ENCODE data around the gene LPCAT2. TPM values are rescaled to one million over a fixed set of nuclear protein-coding genes. Genes with fewer than 3 reads are reported as not detected.

The LPCAT2 gene
- total RNA-seq, 1 donor from 2014 or later = 74.4 TPM

- H3K4me3 ChIP-seq (ENCODE audit: insufficient read depth, low read depth, low read length) = no peak overlapping the region
- peaks cover 13% of the 10 kb centered on the region for H3K4me1 ChIP-seq (ENCODE audit: insufficient read depth, low read length)
- Mint-ChIP-seq H3K4me1 (ENCODE audit: low read depth, unreplicated experiment) (peaks cover 6% of the 10 kb centered on the region), H3K27me3 (ENCODE audit: low read depth, unreplicated experiment) (no peaks in the 10 kb centered on the region), H3K9me3 (ENCODE audit: unreplicated experiment) (no peaks in the 10 kb centered on the region), H3K27ac (ENCODE audit: unreplicated experiment) (no peak overlapping the region), H3K36me3 (ENCODE audit: low read depth, unreplicated experiment) (peaks cover 21% of the 10 kb centered on the region), H3K4me3 (ENCODE audit: unreplicated experiment) (no peak overlapping the region)
- H2AFZ ChIP-seq (ENCODE audit: low read depth, low read length) = no peak overlapping the region
- no peak overlapping the region for H3K9ac ChIP-seq (ENCODE audit: low read length)
- no peak overlapping the region for H3K27ac ChIP-seq (ENCODE audit: low read depth, low read length)
- H3K36me3 ChIP-seq (ENCODE audit: insufficient read depth, low read length) = peaks cover 12% of the 10 kb centered on the region
- DNase-seq (ENCODE audit: low read depth) = peak; percentile 11
- no peak for TF ChIP-seq EZH2 (IDR thresholded peaks at IDR 0.05; ENCODE audit: insufficient read depth, low read length)
- TF ChIP-seq, protein P1, sequence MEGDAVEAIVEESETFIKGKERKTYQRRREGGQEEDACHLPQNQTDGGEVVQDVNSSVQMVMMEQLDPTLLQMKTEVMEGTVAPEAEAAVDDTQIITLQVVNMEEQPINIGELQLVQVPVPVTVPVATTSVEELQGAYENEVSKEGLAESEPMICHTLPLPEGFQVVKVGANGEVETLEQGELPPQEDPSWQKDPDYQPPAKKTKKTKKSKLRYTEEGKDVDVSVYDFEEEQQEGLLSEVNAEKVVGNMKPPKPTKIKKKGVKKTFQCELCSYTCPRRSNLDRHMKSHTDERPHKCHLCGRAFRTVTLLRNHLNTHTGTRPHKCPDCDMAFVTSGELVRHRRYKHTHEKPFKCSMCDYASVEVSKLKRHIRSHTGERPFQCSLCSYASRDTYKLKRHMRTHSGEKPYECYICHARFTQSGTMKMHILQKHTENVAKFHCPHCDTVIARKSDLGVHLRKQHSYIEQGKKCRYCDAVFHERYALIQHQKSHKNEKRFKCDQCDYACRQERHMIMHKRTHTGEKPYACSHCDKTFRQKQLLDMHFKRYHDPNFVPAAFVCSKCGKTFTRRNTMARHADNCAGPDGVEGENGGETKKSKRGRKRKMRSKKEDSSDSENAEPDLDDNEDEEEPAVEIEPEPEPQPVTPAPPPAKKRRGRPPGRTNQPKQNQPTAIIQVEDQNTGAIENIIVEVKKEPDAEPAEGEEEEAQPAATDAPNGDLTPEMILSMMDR (IDR thresholded peaks at IDR 0.05; ENCODE audit: insufficient read depth, low read depth, low read length) = no peak
- H3K4me2 ChIP-seq (ENCODE audit: low read length) = no peak overlapping the region
- no peaks in the 10 kb centered on the region for H3K27me3 ChIP-seq (ENCODE audit: insufficient read depth, low read length)
- H3K79me2 ChIP-seq (ENCODE audit: insufficient read depth, low read length) = no peaks in the 10 kb centered on the region
- peaks cover 6% of the 10 kb centered on the region for H4K20me1 ChIP-seq (ENCODE audit: insufficient read depth, low read length)
- FAIRE-seq = no peak
- H3K9me3 ChIP-seq (ENCODE audit: insufficient read depth, low read depth, low read length) = no peaks in the 10 kb centered on the region
Observed at GRCh38 chr16:55562936-55563335, 54.1 kb downstream of the LPCAT2 start.

GRCh38 chr16:55563797-55564196 lies 54.9 kb downstream of the LPCAT2 start:
- H3K27ac Mint-ChIP-seq (ENCODE audit: unreplicated experiment) = no peak overlapping the region
- Histone ChIP-seq H3K4me1 (ENCODE audit: insufficient read depth, low read length) (peaks cover 7% of the 10 kb centered on the region), H2AFZ (ENCODE audit: low read depth, low read length) (no peak overlapping the region), H3K27me3 (ENCODE audit: insufficient read depth, low read length) (no peaks in the 10 kb centered on the region), H3K27ac (ENCODE audit: low read depth, low read length) (no peak overlapping the region), H3K36me3 (ENCODE audit: insufficient read depth, low read length) (peaks cover 9% of the 10 kb centered on the region), H4K20me1 (ENCODE audit: insufficient read depth, low read length) (peaks cover 4% of the 10 kb centered on the region), H3K4me2 (ENCODE audit: low read length) (peak overlapping the region; percentile 21), H3K9me3 (ENCODE audit: insufficient read depth, low read depth, low read length) (no peaks in the 10 kb centered on the region), H3K79me2 (ENCODE audit: insufficient read depth, low read length) (no peaks in the 10 kb centered on the region), H3K9ac (ENCODE audit: low read length) (no peak overlapping the region), H3K4me3 (ENCODE audit: insufficient read depth, low read depth, low read length) (no peak overlapping the region)
- FAIRE-seq (no peak), DNase-seq (ENCODE audit: low read depth) (peak; percentile 6)
- peaks cover 22% of the 10 kb centered on the region for H3K36me3 Mint-ChIP-seq (ENCODE audit: low read depth, unreplicated experiment)
- no peaks in the 10 kb centered on the region for H3K27me3 Mint-ChIP-seq (ENCODE audit: low read depth, unreplicated experiment)
- H3K4me3 Mint-ChIP-seq (ENCODE audit: unreplicated experiment) = no peak overlapping the region
- H3K9me3 Mint-ChIP-seq (ENCODE audit: unreplicated experiment) = no peaks in the 10 kb centered on the region
- TF ChIP-seq, protein P1 (IDR thresholded peaks at IDR 0.05; ENCODE audit: insufficient read depth, low read depth, low read length) = no peak
- H3K4me1 Mint-ChIP-seq (ENCODE audit: low read depth, unreplicated experiment) = peaks cover 8% of the 10 kb centered on the region

DNA sequence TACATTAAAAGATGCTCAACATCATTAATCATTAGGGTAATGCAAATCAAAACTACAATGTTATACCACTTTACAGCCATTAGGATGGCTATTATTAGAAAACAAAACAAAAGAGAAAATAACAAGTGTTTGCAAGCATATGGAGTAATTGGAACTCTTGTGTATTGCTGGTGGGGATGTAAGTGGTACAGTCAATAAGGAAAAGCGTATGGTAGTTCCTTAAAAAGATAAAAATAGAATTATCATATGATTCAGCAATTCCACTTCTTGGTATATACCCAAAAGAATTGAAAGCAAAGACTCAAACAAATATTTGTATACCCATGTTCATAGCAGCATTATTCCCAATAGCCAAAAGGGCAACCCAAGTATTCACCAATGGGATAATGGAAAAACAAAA lies 56.2 kb downstream of the LPCAT2 start:
- no peak overlapping the region for H3K4me2 ChIP-seq (ENCODE audit: low read length)
- H3K9me3 ChIP-seq (ENCODE audit: insufficient read depth, low read depth, low read length) = no peaks in the 10 kb centered on the region
- peaks cover 12% of the 10 kb centered on the region for H3K4me1 Mint-ChIP-seq (ENCODE audit: low read depth, unreplicated experiment)
- no peak overlapping the region for H2AFZ ChIP-seq (ENCODE audit: low read depth, low read length)
- H3K9ac ChIP-seq (ENCODE audit: low read length) = no peak overlapping the region
- H4K20me1 ChIP-seq (ENCODE audit: insufficient read depth, low read length) = no peaks in the 10 kb centered on the region
- FAIRE-seq = no peak
- H3K4me1 ChIP-seq (ENCODE audit: insufficient read depth, low read length) = no peaks in the 10 kb centered on the region
- no peaks in the 10 kb centered on the region for H3K27me3 ChIP-seq (ENCODE audit: insufficient read depth, low read length)
- H3K27ac Mint-ChIP-seq (ENCODE audit: unreplicated experiment) = no peak overlapping the region
- no peak overlapping the region for H3K27ac ChIP-seq (ENCODE audit: low read depth, low read length)
- no peak overlapping the region for H3K4me3 Mint-ChIP-seq (ENCODE audit: unreplicated experiment)
- no peaks in the 10 kb centered on the region for H3K9me3 Mint-ChIP-seq (ENCODE audit: unreplicated experiment)
- H3K36me3 ChIP-seq (ENCODE audit: insufficient read depth, low read length) = peaks cover 9% of the 10 kb centered on the region
- no peak for DNase-seq (ENCODE audit: low read depth)
- no peaks in the 10 kb centered on the region for H3K27me3 Mint-ChIP-seq (ENCODE audit: low read depth, unreplicated experiment)
- TF ChIP-seq, protein P1 (IDR thresholded peaks at IDR 0.05; ENCODE audit: insufficient read depth, low read depth, low read length) = no peak
- TF ChIP-seq EZH2 (IDR thresholded peaks at IDR 0.05; ENCODE audit: insufficient read depth, low read length) = no peak
- H3K79me2 ChIP-seq (ENCODE audit: insufficient read depth, low read length) = no peaks in the 10 kb centered on the region
- peaks cover 25% of the 10 kb centered on the region for H3K36me3 Mint-ChIP-seq (ENCODE audit: low read depth, unreplicated experiment)
- H3K4me3 ChIP-seq (ENCODE audit: insufficient read depth, low read depth, low read length) = no peak overlapping the region
